ENCODE results near the gene PPP1R9B.

DNA sequence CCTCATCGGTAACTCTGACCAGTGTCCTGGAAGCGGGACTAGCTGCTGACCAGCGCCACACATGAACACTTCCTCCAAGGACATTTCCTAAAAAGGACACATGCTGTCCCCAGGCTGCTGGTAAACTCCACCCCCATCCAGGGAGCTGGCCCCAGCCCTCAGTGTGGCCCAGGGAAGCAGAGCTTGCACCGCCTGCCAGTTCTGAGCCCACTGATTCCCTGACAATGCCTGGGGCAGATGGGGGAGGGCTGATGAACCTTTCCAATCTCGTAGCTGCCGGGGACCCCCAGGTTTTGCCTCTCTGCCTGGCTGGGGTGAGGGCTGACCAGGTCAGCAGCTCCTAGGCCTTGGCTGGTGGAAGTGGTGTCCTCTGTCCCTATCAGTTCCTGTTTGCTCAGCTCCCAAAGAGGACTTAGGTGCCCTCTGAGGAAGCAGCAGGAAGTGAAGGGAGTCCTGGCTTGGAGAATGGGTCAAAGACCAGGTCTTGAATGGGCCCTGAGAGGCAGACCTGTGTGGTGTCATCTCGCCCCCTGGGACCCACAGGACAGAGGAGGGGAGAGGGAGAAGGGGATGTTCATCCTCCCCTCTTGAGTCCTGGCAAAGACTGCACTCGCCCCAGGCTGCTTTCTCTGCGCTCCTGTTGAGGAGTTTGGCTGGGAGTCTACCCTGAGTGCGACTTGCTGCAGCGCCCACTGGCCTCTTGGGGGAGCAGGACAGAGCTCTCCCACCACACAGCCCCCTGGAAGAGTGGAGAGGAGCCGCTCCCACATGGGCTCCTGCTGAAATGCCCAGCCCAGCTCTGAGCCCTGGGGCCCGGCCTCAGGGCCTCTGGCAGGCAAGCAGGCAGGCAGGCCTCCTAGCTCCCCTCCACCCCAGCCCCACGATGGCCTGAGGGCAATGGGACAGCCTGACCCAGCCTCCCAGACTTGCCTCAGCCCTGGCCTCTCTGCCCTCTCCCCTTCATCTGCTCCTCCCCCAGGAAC, 38.5 kb downstream of the PPP1R9B start:
- TF ChIP-seq, protein P1, sequence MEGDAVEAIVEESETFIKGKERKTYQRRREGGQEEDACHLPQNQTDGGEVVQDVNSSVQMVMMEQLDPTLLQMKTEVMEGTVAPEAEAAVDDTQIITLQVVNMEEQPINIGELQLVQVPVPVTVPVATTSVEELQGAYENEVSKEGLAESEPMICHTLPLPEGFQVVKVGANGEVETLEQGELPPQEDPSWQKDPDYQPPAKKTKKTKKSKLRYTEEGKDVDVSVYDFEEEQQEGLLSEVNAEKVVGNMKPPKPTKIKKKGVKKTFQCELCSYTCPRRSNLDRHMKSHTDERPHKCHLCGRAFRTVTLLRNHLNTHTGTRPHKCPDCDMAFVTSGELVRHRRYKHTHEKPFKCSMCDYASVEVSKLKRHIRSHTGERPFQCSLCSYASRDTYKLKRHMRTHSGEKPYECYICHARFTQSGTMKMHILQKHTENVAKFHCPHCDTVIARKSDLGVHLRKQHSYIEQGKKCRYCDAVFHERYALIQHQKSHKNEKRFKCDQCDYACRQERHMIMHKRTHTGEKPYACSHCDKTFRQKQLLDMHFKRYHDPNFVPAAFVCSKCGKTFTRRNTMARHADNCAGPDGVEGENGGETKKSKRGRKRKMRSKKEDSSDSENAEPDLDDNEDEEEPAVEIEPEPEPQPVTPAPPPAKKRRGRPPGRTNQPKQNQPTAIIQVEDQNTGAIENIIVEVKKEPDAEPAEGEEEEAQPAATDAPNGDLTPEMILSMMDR (IDR thresholded peaks at IDR 0.05; ENCODE audit: borderline replicate concordance, extremely low read depth, low read length, poor library complexity, severe bottlenecking) = no peak
- no peak for TF ChIP-seq EZH2 (IDR thresholded peaks at IDR 0.05; ENCODE audit: borderline replicate concordance, low read depth, low read length, severe bottlenecking)
